ENCODE measurements around the gene RIT2.
"Not testable (repeated sequence)": the region's sequence is repeated elsewhere in the genome, so short reads cannot be mapped to it uniquely, and the experiment has no call there.

The RIT2 gene

GRCh38 chr18:42745171-42745570 is 370.3 kb downstream of the RIT2 start:
- DNase-seq = no peak

- DNase-seq = no peak
Observed at GRCh38 chr18:42743373-42744138, 371.9 kb downstream of the RIT2 start.

GRCh38 chr18:42742969-42743368 is 372.5 kb downstream of the RIT2 start:
- no peak for DNase-seq

- no peak for DNase-seq
Observed at GRCh38 chr18:42742474-42742873, 373.0 kb downstream of the RIT2 start.

- not testable (repeated sequence) for DNase-seq
Observed at GRCh38 chr18:42741805-42742347, 373.6 kb downstream of the RIT2 start.

GRCh38 chr18:42741299-42741698 is 374.2 kb downstream of the RIT2 start:
- DNase-seq = peak; percentile 49

GRCh38 chr18:42736074-42736473 is 379.4 kb downstream of the RIT2 start:
- DNase-seq = no peak

- no peak for DNase-seq
Observed at GRCh38 chr18:42734520-42734919, 381.0 kb downstream of the RIT2 start.

GRCh38 chr18:42730272-42730671 is 385.2 kb downstream of the RIT2 start:
- DNase-seq = no peak

GRCh38 chr18:42719221-42719620 is 396.3 kb downstream of the RIT2 start:
- DNase-seq = no peak

GRCh38 chr18:42712065-42712464 is 403.4 kb downstream of the RIT2 start:
- no peak for DNase-seq

- DNase-seq = no peak
Observed at GRCh38 chr18:42707080-42707479, 408.4 kb downstream of the RIT2 start.

- DNase-seq = peak; percentile 99
Observed at GRCh38 chr18:42706618-42707017, 408.9 kb downstream of the RIT2 start.

GRCh38 chr18:42706029-42706608 is 409.4 kb downstream of the RIT2 start:
- DNase-seq = peak; percentile 90

Data from NCI-H510A treated with DMSO at 0.1 percent for 48 hours (cell line).